ENCODE measurements around the gene ERLIN1.

ERLIN1 gene

GRCh38 chr10:100185364-100186252, at the start of gene ERLIN1:
Gene ERLIN1 (minus strand): TSS chr10:100186029. CDS start chr10:100185626, 403 bp downstream.
- DNase-seq (ENCODE audit: low read depth in 2 of 2): peak; percentile 83 to 93

GRCh38 chr10:100232101-100232500, 46.3 kb upstream of the ERLIN1 start:
- DNase-seq (ENCODE audit: low read depth in 2 of 2): no peak

DNA sequence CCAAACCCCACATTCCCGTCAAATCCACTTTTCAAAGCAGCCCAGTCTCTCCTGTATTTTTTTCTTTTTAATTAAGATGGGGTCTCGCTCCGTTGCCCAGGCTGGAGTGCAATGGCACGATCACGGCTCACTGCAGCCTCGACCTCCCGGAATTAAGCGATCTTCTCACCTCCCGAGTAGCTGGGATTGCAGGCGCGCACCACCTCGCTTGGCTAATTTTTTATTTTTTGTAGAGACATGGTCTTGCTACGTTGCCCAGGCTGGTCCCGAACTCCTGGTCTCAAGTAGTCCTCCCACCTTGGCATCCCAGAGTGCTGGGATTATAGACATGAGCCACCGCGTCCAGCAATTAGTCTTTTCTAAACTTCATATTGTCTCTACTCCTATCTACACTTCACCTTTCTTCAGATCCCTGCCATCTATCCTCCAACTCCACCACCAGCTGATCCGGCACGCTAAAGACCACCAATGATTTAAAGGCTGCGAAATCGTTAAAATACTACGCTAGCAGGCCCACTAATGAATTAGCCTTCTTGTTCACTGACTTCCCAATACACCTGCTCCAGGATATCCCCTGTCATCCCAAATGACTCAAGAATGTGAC, 44.1 kb upstream of the ERLIN1 start:
- DNase-seq (ENCODE audit: low read depth in 2 of 2): no peak

DNA sequence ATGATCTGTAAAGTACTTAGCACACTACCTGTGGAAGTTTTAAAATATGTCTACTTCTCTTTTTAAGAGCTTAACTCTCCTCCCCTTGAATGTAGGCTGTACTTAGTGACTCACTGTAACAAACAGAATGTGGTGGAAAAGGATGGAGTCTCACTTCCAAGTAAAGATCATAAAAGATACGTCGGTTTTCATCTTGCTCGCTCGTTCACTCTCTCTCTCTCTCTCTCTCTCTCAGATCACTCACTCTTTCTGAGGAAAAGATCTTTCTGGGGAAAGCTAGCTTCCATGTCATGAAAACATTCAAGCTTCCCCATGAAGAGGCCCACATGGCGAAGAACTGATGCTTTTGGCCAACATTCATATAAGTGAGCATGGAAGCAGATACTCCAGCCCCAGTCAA, 38.0 kb upstream of the ERLIN1 start:
- DNase-seq (ENCODE audit: low read depth in 2 of 2): no peak

DNA sequence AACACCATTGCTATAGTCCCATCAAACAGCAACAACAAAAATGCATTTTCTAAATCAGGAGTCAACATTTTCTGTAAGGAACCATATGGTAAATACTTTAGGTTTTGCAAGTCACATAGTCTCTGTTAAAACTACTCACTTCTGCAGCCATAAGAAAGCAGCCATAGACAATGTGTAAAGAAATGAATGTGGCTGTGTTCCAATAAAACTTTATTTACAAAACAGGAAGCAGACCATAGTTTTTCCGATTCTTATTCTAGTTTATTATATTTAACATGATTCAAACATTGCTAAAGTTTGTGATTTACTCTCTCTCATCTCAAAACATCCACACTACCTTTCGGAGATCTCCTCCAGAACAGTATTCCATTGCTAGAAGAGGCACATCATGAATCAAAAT, 36.7 kb upstream of the ERLIN1 start:
- no peak for DNase-seq (ENCODE audit: low read depth in 2 of 2)

DNA sequence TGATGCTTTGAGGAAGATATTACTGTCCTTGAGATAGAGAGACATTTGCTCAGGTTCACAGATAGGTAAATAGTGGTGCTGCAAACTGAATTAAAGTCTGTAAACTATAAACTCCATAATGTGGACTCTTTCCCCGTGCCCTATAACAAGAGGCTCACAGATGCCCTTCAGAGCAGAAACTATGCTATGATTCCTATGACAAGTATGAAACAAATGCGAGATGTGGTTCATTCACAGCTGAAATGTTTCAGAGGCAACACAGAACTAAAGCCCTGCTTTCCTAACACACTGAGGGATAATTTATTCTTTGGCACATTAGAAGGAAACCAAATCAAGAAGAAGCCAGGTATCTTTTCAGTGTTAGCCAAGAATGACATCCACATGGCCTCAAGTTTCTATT, 30.2 kb upstream of the ERLIN1 start:
- no peak for DNase-seq (ENCODE audit: low read depth in 2 of 2)

DNA sequence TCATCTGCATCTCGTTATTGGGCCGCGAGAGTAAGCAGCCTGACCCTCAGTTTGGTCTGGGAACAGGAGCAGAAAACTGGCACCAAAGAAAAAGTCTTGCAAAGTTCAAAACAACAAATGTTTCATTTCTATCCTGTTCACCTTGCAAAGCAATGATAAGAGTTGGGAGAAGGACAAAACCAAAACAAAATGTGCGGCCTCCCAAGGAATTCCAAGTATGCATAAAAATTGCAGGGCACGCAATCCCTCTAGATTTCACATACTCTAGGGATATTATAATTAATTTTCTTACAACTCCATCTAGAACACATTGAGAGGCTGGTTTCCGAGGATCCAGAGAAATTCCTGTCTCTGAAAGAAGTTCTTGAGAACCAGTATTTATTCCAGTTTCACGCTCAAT, 23.5 kb upstream of the ERLIN1 start:
- DNase-seq (ENCODE audit: low read depth in 2 of 2): no peak

DNA sequence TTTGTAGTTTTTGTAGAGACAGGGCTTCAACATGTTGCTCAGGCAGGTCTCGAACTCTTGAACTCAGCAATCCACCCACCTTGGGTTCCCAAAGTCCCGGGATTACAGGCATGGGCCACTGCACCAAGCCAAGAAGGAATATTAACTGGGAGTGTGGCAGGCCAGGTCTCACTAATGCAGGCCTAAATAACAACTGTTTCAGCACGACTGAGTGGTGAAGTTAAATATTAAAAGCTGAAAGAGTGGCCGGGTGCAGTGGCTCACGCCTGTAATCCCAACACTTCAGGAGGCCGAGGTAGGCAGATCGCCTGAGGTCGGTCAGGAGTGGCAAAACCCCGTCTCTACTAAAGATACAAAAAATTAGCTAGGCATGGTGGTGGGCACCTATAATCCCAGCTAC, 22.4 kb upstream of the ERLIN1 start:
- no peak for DNase-seq (ENCODE audit: low read depth in 2 of 2)

- DNase-seq (ENCODE audit: low read depth in 2 of 2): no peak
Observed at GRCh38 chr10:100204370-100204769, 18.5 kb upstream of the ERLIN1 start.

- no peak for DNase-seq (ENCODE audit: low read depth in 2 of 2)
Observed at GRCh38 chr10:100201549-100201948, 15.7 kb upstream of the ERLIN1 start.

- no peak for DNase-seq (ENCODE audit: low read depth in 2 of 2)
Observed at GRCh38 chr10:100194711-100195110, 8.9 kb upstream of the ERLIN1 start.

GRCh38 chr10:100192350-100192749, 6.5 kb upstream of the ERLIN1 start:
- DNase-seq (ENCODE audit: low read depth in 2 of 2): no peak

- peak in 1 of 2 donors; percentile 1 for DNase-seq (ENCODE audit: low read depth in 2 of 2)
Observed at GRCh38 chr10:100186253-100187212, 704 bp upstream of the ERLIN1 start.

DNA sequence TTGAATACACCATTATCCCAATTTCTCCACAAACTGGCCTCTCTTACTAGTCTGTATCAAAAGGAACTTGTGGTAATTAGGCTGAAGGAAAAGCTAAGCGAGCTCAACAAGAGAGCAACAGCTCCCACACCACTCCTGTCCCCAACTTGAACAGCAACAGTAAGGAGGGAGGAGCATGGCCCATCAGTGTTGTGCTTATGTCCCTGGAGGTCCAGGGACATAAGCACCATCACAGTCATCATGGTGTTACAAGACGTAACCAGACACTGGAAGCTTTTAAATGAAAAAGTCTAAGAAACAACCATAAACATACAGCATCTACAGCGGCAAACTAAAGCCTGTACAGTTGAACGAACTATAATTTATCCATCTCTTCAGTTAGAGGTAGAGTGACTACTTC, 989 bp downstream of the ERLIN1 start:
- DNase-seq (ENCODE audit: low read depth in 2 of 2): no peak

DNA sequence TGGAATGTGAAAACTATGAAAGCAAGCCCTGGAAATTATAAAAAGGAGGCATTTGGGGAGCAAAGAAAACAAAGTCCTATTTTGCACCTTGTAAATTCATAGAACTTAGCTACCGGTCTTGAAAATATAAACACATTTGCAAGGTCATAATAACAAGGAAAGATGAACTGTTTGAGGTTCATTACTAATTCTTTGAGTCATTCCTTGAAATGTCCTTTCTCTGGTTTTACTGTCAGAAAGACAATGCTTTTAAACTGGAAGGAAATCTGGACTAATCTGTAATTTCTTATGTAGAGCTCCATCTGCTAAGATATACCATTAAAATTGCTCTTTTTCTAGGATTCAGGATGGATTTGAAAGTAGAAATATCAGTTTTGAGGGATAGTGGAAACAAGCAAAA, 1.4 kb downstream of the ERLIN1 start:
- no peak for DNase-seq (ENCODE audit: low read depth in 2 of 2)

DNA sequence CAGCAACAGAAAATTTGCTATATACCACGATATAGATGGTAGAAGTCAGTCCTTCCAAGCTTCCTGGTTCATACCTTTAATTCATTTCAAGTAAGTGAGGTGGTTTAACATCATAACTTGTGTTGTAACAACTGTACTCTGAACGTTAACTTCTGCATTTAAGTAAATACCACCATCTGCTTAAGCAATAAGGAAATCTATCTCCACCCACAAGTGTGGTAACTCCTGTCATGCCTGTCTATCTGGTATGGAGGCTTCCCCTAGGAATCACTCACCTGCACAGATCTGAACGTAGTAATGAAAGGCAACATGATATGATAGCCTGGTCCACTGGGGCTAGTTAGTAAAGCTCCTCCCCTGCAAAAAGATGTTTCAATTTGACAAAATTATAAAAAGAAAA, 2.3 kb downstream of the ERLIN1 start:
- no peak for DNase-seq (ENCODE audit: low read depth in 2 of 2)

DNA sequence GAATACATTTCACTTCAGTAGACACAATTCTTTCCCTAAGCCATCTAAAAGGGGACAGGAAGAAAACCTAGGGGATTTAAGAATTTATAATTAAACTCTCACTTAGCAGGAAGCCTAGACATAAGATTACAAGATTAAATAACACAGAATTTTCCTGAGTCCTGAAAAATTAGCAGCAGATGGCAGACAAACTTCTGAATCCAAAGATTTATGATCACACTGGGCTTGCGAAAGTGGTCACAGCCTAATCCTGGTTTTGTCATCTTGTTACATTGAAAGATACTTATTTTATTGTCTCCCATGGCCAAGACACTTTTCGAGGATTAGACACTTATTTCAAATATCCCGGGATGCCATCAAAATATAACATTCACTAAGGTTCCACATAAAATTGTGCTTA, 2.9 kb downstream of the ERLIN1 start:
- DNase-seq (ENCODE audit: low read depth in 2 of 2): no peak

GRCh38 chr10:100182281-100182680, 3.5 kb downstream of the ERLIN1 start:
- DNase-seq (ENCODE audit: low read depth in 2 of 2): no peak

- DNase-seq (ENCODE audit: low read depth in 2 of 2): no peak
Observed at GRCh38 chr10:100175875-100176274, 10.0 kb downstream of the ERLIN1 start.

DNA sequence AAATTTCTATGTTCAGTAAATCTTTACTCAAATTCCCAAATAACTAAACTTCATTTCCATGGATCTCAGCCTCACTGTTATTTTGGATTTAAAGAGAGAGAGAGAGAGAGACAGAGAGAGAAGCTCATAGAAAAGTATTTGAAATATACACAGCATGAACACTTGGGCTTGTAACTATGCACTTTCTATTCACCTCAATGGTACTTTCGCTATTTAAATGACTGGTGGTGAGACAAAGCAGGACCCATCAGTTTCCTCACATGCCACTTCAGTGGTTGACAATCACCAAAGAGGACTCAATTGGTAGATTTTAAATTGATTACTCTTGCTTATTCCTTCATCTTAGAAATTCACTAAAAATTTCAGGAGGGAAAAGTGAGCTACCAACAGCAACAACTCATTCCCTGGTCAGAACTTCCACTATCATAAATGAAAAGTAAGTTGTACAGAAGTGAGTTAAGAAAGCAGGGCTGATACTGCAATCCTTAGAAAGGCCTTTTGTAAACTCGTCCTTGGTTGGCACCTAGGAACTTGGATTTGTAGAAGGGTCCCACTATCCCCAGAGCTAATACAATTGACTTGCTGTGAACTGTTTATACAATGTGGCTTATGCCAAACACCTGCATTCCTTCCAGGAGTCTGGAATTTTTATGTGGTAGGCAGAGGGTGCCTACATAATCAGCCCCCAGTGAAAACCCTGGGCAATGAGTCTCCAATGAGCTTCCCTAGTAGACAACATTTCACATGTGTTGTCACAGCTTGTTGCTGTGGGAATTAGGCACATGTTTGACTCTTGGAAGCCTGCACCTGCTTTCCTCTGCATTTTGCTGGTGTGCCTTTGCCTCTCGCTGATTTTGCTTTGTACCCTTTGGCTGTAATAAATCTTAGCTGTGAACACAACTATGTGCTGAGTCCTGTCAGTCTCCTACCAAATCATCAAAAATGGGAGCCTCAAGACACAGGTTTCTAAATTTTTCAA, 10.8 kb downstream of the ERLIN1 start:
- no peak for DNase-seq (ENCODE audit: low read depth in 2 of 2)

DNA sequence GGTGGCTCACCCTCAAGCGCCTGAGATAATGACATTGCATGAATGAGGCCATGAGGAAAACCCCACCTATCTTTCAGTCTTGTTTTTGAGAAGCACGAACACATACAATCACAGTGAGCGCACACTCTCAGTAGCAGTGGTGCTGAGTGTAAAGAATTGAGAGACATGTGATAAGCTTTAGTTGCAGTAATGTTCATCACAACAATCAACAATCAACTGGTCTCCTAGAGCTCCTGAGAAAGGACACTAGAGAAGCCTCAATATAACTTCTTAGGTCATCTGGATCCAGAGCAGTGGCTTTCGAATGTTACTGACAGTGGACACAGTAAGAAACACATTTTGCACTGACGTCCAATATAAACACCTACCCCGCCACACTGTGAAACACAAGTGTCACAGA, 12.8 kb downstream of the ERLIN1 start:
- DNase-seq (ENCODE audit: low read depth in 2 of 2): no peak
